ENCODE measurements around the gene SLC51B.

The SLC51B gene

DNA sequence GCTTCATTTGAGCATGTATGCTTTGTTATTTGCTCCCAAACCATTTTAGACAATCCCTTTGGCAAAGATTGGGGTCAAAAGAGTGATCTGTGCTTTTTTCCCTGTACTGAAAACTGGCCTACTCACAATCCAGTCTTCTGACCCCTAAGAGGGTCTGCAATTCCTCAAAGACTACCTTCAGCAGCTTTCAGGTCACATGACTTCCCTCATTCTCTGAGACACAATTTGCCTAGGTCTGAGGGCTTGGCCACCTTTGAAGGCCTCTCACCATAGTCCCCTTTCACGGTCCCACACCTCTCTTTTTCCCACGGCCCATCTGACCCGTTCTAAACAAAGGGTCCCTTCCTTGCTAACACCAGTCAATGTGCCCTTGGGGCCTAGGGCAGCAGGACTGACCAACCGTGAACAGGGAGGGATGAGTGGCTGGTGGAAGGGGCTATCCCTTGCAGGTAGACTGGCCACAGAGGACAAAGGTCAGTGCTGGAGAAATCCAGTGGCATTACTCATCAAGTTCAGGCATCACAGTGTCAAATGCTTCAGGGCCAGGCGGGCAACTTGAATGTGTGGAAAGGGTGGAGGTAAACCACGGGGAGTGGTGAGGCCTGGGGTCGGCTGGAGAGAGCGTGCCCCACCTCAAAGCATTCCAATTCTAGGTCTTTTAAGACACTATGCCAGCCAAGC lies 11.8 kb downstream of the SLC51B start:
- no peak for DNase-seq (ENCODE audit: low read depth)
- TF ChIP-seq CTCF (IDR thresholded peaks at IDR 0.05; ENCODE audit: control insufficient read depth, extremely low read depth, insufficient read depth): no peak
- no peak overlapping the region for H3K4me3 ChIP-seq (ENCODE audit: low read depth, low read length)

DNA sequence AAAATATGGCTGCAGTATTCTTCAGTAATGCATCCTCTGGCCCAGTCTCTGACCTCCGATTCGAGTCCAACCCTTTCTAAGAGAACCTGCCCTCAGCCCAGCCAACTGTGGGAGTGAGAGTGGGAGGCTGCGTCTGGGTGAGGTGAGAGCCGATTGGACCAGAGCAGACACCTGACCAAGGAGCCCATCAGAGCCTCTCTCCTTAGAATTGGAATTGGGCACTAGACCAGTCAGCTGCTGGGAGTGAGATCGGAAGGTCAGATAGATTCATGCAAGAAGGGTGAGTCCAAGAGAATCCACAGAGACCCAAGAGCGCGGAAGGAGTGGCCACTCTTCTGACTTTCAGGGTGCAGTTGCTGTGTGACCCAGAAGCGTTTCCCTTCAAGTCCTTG lies 12.4 kb downstream of the SLC51B start:
- no peak for TF ChIP-seq CTCF (IDR thresholded peaks at IDR 0.05; ENCODE audit: control insufficient read depth, extremely low read depth, insufficient read depth)
- DNase-seq (ENCODE audit: low read depth): no peak
- H3K4me3 ChIP-seq (ENCODE audit: low read depth, low read length): no peak overlapping the region

GRCh38 chr15:65058394-65059368 lies 13.5 kb downstream of the SLC51B start:
- H3K4me3 ChIP-seq (ENCODE audit: low read depth, low read length): no peak overlapping the region
- DNase-seq (ENCODE audit: low read depth): no peak
- TF ChIP-seq CTCF (IDR thresholded peaks at IDR 0.05; ENCODE audit: control insufficient read depth, extremely low read depth, insufficient read depth): no peak

GRCh38 chr15:65059369-65059750 lies 14.2 kb downstream of the SLC51B start:
- DNase-seq (ENCODE audit: low read depth): no peak
- TF ChIP-seq CTCF (IDR thresholded peaks at IDR 0.05; ENCODE audit: control insufficient read depth, extremely low read depth, insufficient read depth): no peak
- no peak overlapping the region for H3K4me3 ChIP-seq (ENCODE audit: low read depth, low read length)

GRCh38 chr15:65059931-65060596 lies 14.9 kb downstream of the SLC51B start:
- DNase-seq (ENCODE audit: low read depth): no peak

More at GRCh38 chr15:65059931-65060596, 14.9 kb downstream of the SLC51B start:
- no peak for TF ChIP-seq CTCF (IDR thresholded peaks at IDR 0.05; ENCODE audit: control insufficient read depth, extremely low read depth, insufficient read depth)
- no peak overlapping the region for H3K4me3 ChIP-seq (ENCODE audit: low read depth, low read length)
